ENCODE results near the gene GLYR1. TPM values are rescaled to one million over a fixed set of nuclear protein-coding genes. Genes with fewer than 3 reads are reported as not detected.
A peak's percentile ranks its signal among the peaks of the same experiment; 100 is the strongest.

Gene GLYR1
- total and polyA plus RNA-seq, 9 of the 15 experiments (the other 6 are each of a cell fraction or from before 2014, with no cell fraction given) = 6.7 to 99.2 (median 60.2) TPM

GRCh38 chr16:4891886-4892216 lies 44.8 kb upstream of the GLYR1 start:
- H3K36me3 ChIP-seq (ENCODE audit: control insufficient read depth, insufficient read depth, low read length) = peaks cover 11% of the 10 kb centered on the region; the same call in 2 of the 3 replicates
- no peaks in the 10 kb centered on the region for H3K9me1 ChIP-seq (ENCODE audit: control insufficient read depth, insufficient read depth, low read length)
- intact Hi-C loops (cut with micrococcal nuclease) = no loop called here
- WGBS (ENCODE audit: insufficient coverage, low coverage, missing lambda C conversion rate) = 72% methylated on average over 12 of the region's 12 CpGs
- H3K4me1 ChIP-seq (replicated peaks in 1 of 2; ENCODE audit: control insufficient read depth in 2 of 2, insufficient read depth in 2 of 2, low read length in 2 of 2) = peaks cover 5 to 45% of the 10 kb centered on the region in 2 experiments; a peak in 4 of 5 replicates
- no peak overlapping the region for H3K4me2 ChIP-seq (ENCODE audit: insufficient read depth, low read length)
- ChIA-PET CTCF (ENCODE audit: low intra/inter-chr PET ratio) (no interaction called here), POLR2A (interaction anchor here (1.0 kb wide), 1 partner anchor 26 kb away, joined by 3 read pairs; no protein-coding TSS in a partner anchor)
- in situ Hi-C loops (cut with MboI) = no loop called here
- ATAC-seq (no peak), FAIRE-seq (no peak), DNase-seq (ENCODE audit: extremely low read depth in 1 of 4, low spot score in 3 of 4) (no peak)
- H3K27me3 ChIP-seq (ENCODE audit: control insufficient read depth in 2 of 2, insufficient read depth in 2 of 2, low read length in 2 of 2) = peaks cover 5 to 16% of the 10 kb centered on the region in 2 experiments; a peak in 3 of 5 replicates
- no peaks in the 10 kb centered on the region for H3K9me3 ChIP-seq (replicated peaks; ENCODE audit: control insufficient read depth, insufficient read depth, low read depth, low read length)
- peak overlapping the region in 1 of 2 experiments; percentile 41; a peak in 2 of 4 replicates for H3K9ac ChIP-seq (ENCODE audit: insufficient read depth in 1 of 2, low read depth in 2 of 2, low read length in 2 of 2)
- peaks cover 12% of the 10 kb centered on the region for H4K20me1 ChIP-seq (replicated peaks; ENCODE audit: control insufficient read depth, insufficient read depth, low read length)
- no peaks in the 10 kb centered on the region for H3K79me2 ChIP-seq (ENCODE audit: control insufficient read depth, insufficient read depth, low read length)
- H2AFZ ChIP-seq (ENCODE audit: low read depth, low read length) = no peak overlapping the region
- no peak overlapping the region for H3K4me3 ChIP-seq
- no TSS peak for BruUV-seq (replicated peaks)
- TF ChIP-seq HNRNPLL (IDR thresholded peaks at IDR 0.05; ENCODE audit: low read depth, low read length, poor library complexity, severe bottlenecking) = no peak
- TF ChIP-seq ZNF696 (CRISPR knock-in tag; conservative IDR thresholded peaks at IDR 0.05) = no peak
- no peak for TF ChIP-seq CHCHD3 (CRISPR knock-in tag; IDR thresholded peaks at IDR 0.05)
- TF ChIP-seq TAL1 (IDR thresholded peaks at IDR 0.05) = no peak
- no peak for TF ChIP-seq WHSC1 (IDR thresholded peaks at IDR 0.05; ENCODE audit: low read length)
- no peak for TF ChIP-seq RBM25 (IDR thresholded peaks at IDR 0.05; ENCODE audit: low read depth, low read length, severe bottlenecking)
- TF ChIP-seq STAT6 (CRISPR knock-in tag; IDR thresholded peaks at IDR 0.05) = no peak
- no peak for TF ChIP-seq ZNF717 (CRISPR knock-in tag; IDR thresholded peaks at IDR 0.05)
- TF ChIP-seq CREB3L1 (IDR thresholded peaks at IDR 0.05; ENCODE audit: borderline replicate concordance, low read depth) = no peak
- no peak for TF ChIP-seq GTF2F1 (IDR thresholded peaks at IDR 0.05; ENCODE audit: low read depth, low read length)
- TF ChIP-seq OTX1 (CRISPR knock-in tag; IDR thresholded peaks at IDR 0.05) = no peak
- TF ChIP-seq ZNF24 (IDR thresholded peaks at IDR 0.05) = no peak
- TF ChIP-seq NELFE (IDR thresholded peaks at IDR 0.05; ENCODE audit: insufficient read depth, insufficient read length) = no peak
- no peak for TF ChIP-seq MYC (IDR thresholded peaks at IDR 0.05; ENCODE audit: low read depth, low read length)
- TF ChIP-seq MYC (CRISPR knock-in tag; IDR thresholded peaks at IDR 0.05; ENCODE audit: borderline replicate concordance, low read depth) = no peak
- no peak for TF ChIP-seq GMEB1 (CRISPR knock-in tag; IDR thresholded peaks at IDR 0.05)
- TF ChIP-seq IRF2 (CRISPR knock-in tag; IDR thresholded peaks at IDR 0.05) = no peak
- H3K27ac ChIP-seq (ENCODE audit: extremely low read depth, low read depth, low read length) = no peak overlapping the region

Measured in K562 (cell line).